MM.1S (cell line): ENCODE measurements around the gene TRMT10B.
A peak's percentile ranks its signal among the peaks of the same experiment; 100 is the strongest.

ENCODE experiments used
- DNase-seq: peaks from one replicate; pipeline ENCODE4 v3.0.0-alpha.2; 2015
- H2AFZ ChIP-seq: fragments of 300-600 bp; sonication (generic); 2 replicates; pipeline ENCODE4 v1.6.0; 2016; ENCODE audit warnings: antibody characterized with exemption, low read length
- H3F3A ChIP-seq: fragments of 300-600 bp; sonication (generic); 2 replicates; pipeline ENCODE4 v1.6.1; 2016; ENCODE audit warnings: mild to moderate bottlenecking, antibody characterized with exemption, low read length, moderate library complexity, mixed read lengths; ENCODE audit not compliant: insufficient read depth
- H3K27ac ChIP-seq: fragments of 300-600 bp; sonication (generic); 2 replicates; pipeline ENCODE4 v1.5.1; 2016; ENCODE audit warnings: mild to moderate bottlenecking, low read length
- H3K27me3 ChIP-seq: fragments of 300-600 bp; sonication (generic); replicated peaks from 2 replicates; pipeline ENCODE4 v1.6.0; 2016; ENCODE audit warnings: low read length; ENCODE audit not compliant: insufficient read depth
- H3K36me3 ChIP-seq: fragments of 300-600 bp; sonication (generic); replicated peaks from 2 replicates; pipeline ENCODE4 v1.6.1; 2016; ENCODE audit warnings: mild to moderate bottlenecking, low read length, mixed read lengths; ENCODE audit not compliant: insufficient read depth
- H3K4me1 ChIP-seq: fragments of 300-600 bp; sonication (generic); 2 replicates; pipeline ENCODE4 v1.6.1; 2016; ENCODE audit warnings: low read length, mixed read lengths
- H3K4me2 ChIP-seq: fragments of 300-600 bp; sonication (generic); 2 replicates; pipeline ENCODE4 v1.6.0; 2016; ENCODE audit warnings: low read depth, low read length
- H3K4me3 ChIP-seq: fragments of 300-600 bp; sonication (generic); 2 replicates; pipeline ENCODE4 v1.5.1; 2016; ENCODE audit warnings: low read length, mixed read lengths
- H3K79me2 ChIP-seq: fragments of 300-600 bp; sonication (generic); 2 replicates; pipeline ENCODE4 v1.6.1; 2016; ENCODE audit warnings: mixed run types, low read length, mixed read lengths
- H3K9ac ChIP-seq: fragments of 300-600 bp; sonication (generic); 2 replicates; pipeline ENCODE4 v1.6.1; 2016; ENCODE audit warnings: low read length, mixed read lengths
- H3K9me2 ChIP-seq: fragments of 300-600 bp; sonication (generic); replicated peaks from 2 replicates; pipeline ENCODE4 v1.6.1; 2016; ENCODE audit warnings: mild to moderate bottlenecking, low read length, mixed read lengths; ENCODE audit not compliant: insufficient read depth
- H3K9me3 ChIP-seq: fragments of 300-600 bp; sonication (generic); replicated peaks from 2 replicates; pipeline ENCODE4 v1.6.1; 2016; ENCODE audit warnings: mild to moderate bottlenecking, low read length, mixed read lengths; ENCODE audit not compliant: insufficient read depth
- H4K20me1 ChIP-seq: fragments of 300-600 bp; sonication (generic); 2 replicates; pipeline ENCODE4 v1.6.1; 2016; ENCODE audit warnings: mild to moderate bottlenecking, low read length, moderate library complexity, mixed read lengths; ENCODE audit not compliant: insufficient read depth
- CTCF ChIP-seq: fragments of 300-600 bp; sonication (generic); IDR thresholded peaks from 2 replicates; pipeline ENCODE4 v1.5.1; 2016; ENCODE audit warnings: antibody characterized with exemption, low read length, mixed read lengths
- EZH2 ChIP-seq: fragments of 300-600 bp; sonication (generic); optimal IDR thresholded peaks from 2 replicates; pipeline ENCODE3; 2017; ENCODE audit warnings: low read depth, mild to moderate bottlenecking, antibody characterized with exemption, low read length, mixed read lengths
- EZH2phosphoT487 ChIP-seq: fragments of 300-600 bp; sonication (generic); IDR thresholded peaks from 2 replicates; pipeline ENCODE4 v1.6.1; 2018; ENCODE audit warnings: antibody characterized with exemption, low read length

Gene TRMT10B

GRCh38 chr9:37798677-37799076, 45.1 kb downstream of the TRMT10B start:
- peaks cover 24% of the 10 kb centered on the region for H3K4me1 ChIP-seq
- DNase-seq = peak; percentile 36
- H4K20me1 ChIP-seq = peaks cover 3% of the 10 kb centered on the region; the same call in 1 of the 2 replicates
- H3K79me2 ChIP-seq = peaks cover 31% of the 10 kb centered on the region
- no peaks in the 10 kb centered on the region for H3K9me3 ChIP-seq
- H3K9me2 ChIP-seq = no peaks in the 10 kb centered on the region
- H3K27me3 ChIP-seq = no peaks in the 10 kb centered on the region
- no peak overlapping the region for H3K4me3 ChIP-seq
- H3F3A ChIP-seq = 0 out of 2 replicates have a peak, but pooled peaks cover 7% of the 10 kb centered on the region
- H3K27ac ChIP-seq = no peak overlapping the region
- H2AFZ ChIP-seq = no peak overlapping the region
- H3K36me3 ChIP-seq = no peaks in the 10 kb centered on the region
- TF ChIP-seq EZH2 (no peak), EZH2phosphoT487 (no peak), CTCF (no peak)
- no peak overlapping the region for H3K9ac ChIP-seq
- 0 out of 2 replicates have a peak overlapping the region, but pooled peaks have one; percentile 9 for H3K4me2 ChIP-seq

- H4K20me1 ChIP-seq = peaks cover 3% of the 10 kb centered on the region; the same call in 1 of the 2 replicates
- DNase-seq = peak; percentile 81
Measured at GRCh38 chr9:37800631-37801286, 47.2 kb downstream of the TRMT10B start, which contains the start of gene DCAF10. TSS of gene DCAF10 (plus strand) at chr9:37800797. CDS start at chr9:37800867, 70 bp downstream.

GRCh38 chr9:37801287-37801850, 47.8 kb downstream of the TRMT10B start:
- peaks cover 3% of the 10 kb centered on the region; the same call in 1 of the 2 replicates for H4K20me1 ChIP-seq
- H3F3A ChIP-seq = 0 out of 2 replicates have a peak, but pooled peaks cover 7% of the 10 kb centered on the region
- peak overlapping the region; percentile 69 for H3K4me3 ChIP-seq
- H3K9ac ChIP-seq = peak overlapping the region; percentile 80
- TF ChIP-seq EZH2phosphoT487 = no peak
- no peak for TF ChIP-seq CTCF
- TF ChIP-seq EZH2 = no peak
- peak overlapping the region; percentile 50; the same call in 1 of the 2 replicates for H3K27ac ChIP-seq
- H3K36me3 ChIP-seq = no peaks in the 10 kb centered on the region; the same call in 1 of the 2 replicates
- H3K27me3 ChIP-seq = no peaks in the 10 kb centered on the region
- DNase-seq = peak; percentile 44
- no peaks in the 10 kb centered on the region for H3K9me3 ChIP-seq
- peaks cover 24% of the 10 kb centered on the region for H3K4me1 ChIP-seq
- H3K79me2 ChIP-seq = peaks cover 50% of the 10 kb centered on the region
- no peaks in the 10 kb centered on the region for H3K9me2 ChIP-seq
- H3K4me2 ChIP-seq = peak overlapping the region; percentile 85
- peak overlapping the region; percentile 87 for H2AFZ ChIP-seq

More at GRCh38 chr9:37800631-37801286, 47.2 kb downstream of the TRMT10B start, which contains the start of gene DCAF10:
- no peaks in the 10 kb centered on the region; the same call in 1 of the 2 replicates for H3K36me3 ChIP-seq
- peak within 1 kb of the TSS; percentile 50; the same call in 1 of the 2 replicates for H3K27ac ChIP-seq
- peaks cover 24% of the 10 kb centered on the region for H3K4me1 ChIP-seq
- H3K4me2 ChIP-seq = peak within 1 kb of the TSS; percentile 85
- no peaks in the 10 kb centered on the region for H3K9me2 ChIP-seq
- H3K27me3 ChIP-seq = no peaks in the 10 kb centered on the region
- peak within 1 kb of the TSS; percentile 87 for H2AFZ ChIP-seq
- no peaks in the 10 kb centered on the region for H3K9me3 ChIP-seq
- H3F3A ChIP-seq = 0 out of 2 replicates have a peak, but pooled peaks cover 7% of the 10 kb centered on the region
- peak within 1 kb of the TSS; percentile 80 for H3K9ac ChIP-seq
- no peak for TF ChIP-seq CTCF
- no peak for TF ChIP-seq EZH2phosphoT487
- TF ChIP-seq EZH2 = no peak
- H3K79me2 ChIP-seq = peaks cover 46% of the 10 kb centered on the region
- peak within 1 kb of the TSS; percentile 69 for H3K4me3 ChIP-seq
